Memory B cell (primary cell): ENCODE results near the gene NPPB.

ENCODE experiments used
- ATAC-seq: fragments of 150-1000 bp; cut with Tn5 transposase; 2 replicates; pipeline ENCODE4 v1.10.0; 2021; ENCODE audit warnings: low read depth, mild to moderate bottlenecking, moderate library complexity
- DNase-seq, 2 donors: peaks; one replicate each; pipeline ENCODE4 v3.0.0; 2022; ENCODE audit warnings: low spot score in 2 of 2
- H3K27ac Mint-ChIP-seq: one replicate; pipeline ENCODE4 v1.8.0; 2022; ENCODE audit warnings: mild to moderate bottlenecking, moderate library complexity, mixed read lengths
- H3K27me3 Mint-ChIP-seq: one replicate; pipeline ENCODE4 v1.8.0; 2022; ENCODE audit warnings: mixed read lengths
- H3K36me3 Mint-ChIP-seq: one replicate; pipeline ENCODE4 v1.8.0; 2022; ENCODE audit warnings: mild to moderate bottlenecking, mixed read lengths
- H3K4me1 Mint-ChIP-seq: one replicate; pipeline ENCODE4 v1.8.0; 2022; ENCODE audit warnings: mixed read lengths
- H3K4me3 Mint-ChIP-seq: one replicate; pipeline ENCODE4 v1.8.0; 2022; ENCODE audit warnings: mild to moderate bottlenecking, moderate library complexity, mixed read lengths
- H3K9me3 Mint-ChIP-seq: one replicate; pipeline ENCODE4 v1.8.0; 2022; ENCODE audit warnings: mixed read lengths

NPPB gene

DNA sequence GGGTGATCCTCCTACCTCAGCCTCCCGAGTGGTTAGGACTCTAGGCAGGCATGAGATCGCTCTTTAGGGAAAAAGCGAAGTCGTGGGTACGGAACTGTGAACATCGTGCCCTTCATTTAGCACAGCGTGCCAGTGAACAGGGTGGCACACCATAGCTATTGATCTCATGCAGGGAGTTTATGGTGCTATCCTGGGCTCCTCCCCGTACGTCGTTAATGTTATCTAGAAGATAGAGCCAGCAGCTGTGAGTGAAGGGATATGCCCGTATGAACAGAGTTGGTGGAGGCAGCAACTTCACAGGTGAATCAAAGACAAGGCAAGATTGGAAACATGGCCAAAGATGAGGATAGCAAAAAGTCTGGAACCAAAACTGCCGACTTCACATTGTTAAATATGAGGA is 41.6 kb downstream of the NPPB start:
- DNase-seq (no peak), ATAC-seq (no peak)
- Mint-ChIP-seq H3K27me3 (no peaks in the 10 kb centered on the region), H3K4me3 (no peak overlapping the region), H3K27ac (no peak overlapping the region), H3K4me1 (peaks cover 16% of the 10 kb centered on the region), H3K9me3 (no peaks in the 10 kb centered on the region), H3K36me3 (peaks cover 34% of the 10 kb centered on the region)

DNA sequence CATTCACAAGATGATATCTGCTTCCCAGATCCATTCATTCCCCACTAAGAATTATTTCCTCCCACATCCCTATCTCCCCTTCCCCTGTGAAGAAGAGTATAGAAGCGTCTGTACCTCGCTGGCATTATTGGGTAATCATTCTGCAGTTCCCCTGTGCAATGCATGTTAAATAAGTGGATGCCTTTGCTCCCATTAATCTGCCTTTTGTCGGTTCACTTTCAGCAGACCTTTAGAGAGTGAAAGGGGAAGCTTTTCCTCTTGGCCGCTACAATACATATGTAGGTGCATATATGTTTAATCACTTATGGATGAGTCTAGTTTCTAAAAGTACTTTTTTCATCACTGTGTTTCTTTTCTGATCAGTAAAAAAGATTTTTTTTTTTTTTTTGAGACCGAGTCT is 45.7 kb downstream of the NPPB start:
- no peak for ATAC-seq
- H3K27ac Mint-ChIP-seq: no peak overlapping the region
- no peak for DNase-seq
- H3K27me3 Mint-ChIP-seq: no peaks in the 10 kb centered on the region
- no peak overlapping the region for H3K4me3 Mint-ChIP-seq
- H3K4me1 Mint-ChIP-seq: peaks cover 28% of the 10 kb centered on the region
- peaks cover 29% of the 10 kb centered on the region for H3K36me3 Mint-ChIP-seq
- no peaks in the 10 kb centered on the region for H3K9me3 Mint-ChIP-seq
